HCT116 (cell line): ENCODE measurements around the gene NOTO. TPM values are rescaled to one million over a fixed set of nuclear protein-coding genes. Genes with fewer than 3 reads are reported as not detected.

ENCODE experiments used
- ATAC-seq: fragments of 200-7000 bp; cut with Tn5 transposase; 2 replicates; pipeline ENCODE4 v1.9.1; 2020; ENCODE audit warnings: mild to moderate bottlenecking, moderate library complexity
- BruUV-seq: library from RNA; stranded (reverse); fragments of 400-500 nt; replicated peaks from 2 replicates; lab custom pipeline; 2021; lab: Mats Ljungman, UMichigan
- CTCF ChIA-PET: fragments of 300-600 bp; sonication (Branson Sonifier 250); formaldehyde crosslinking; loops from one replicate; lab custom pipeline; 2021; ENCODE audit warnings: antibody characterized with exemption; lab: Charles Lee
- POLR2A ChIA-PET: fragments of 300-600, 350-600 bp; sonication (Branson Sonifier 250); formaldehyde crosslinking; loops from one replicate; lab custom pipeline; 2021; ENCODE audit warnings: antibody characterized with exemption; lab: Charles Lee
- RAD21 ChIA-PET, 2 experiments: fragments of 300-600 bp; sonication (Branson Sonifier 250); formaldehyde crosslinking; loops; one replicate each; lab custom pipeline; 2023; ENCODE audit warnings: low total read pairs in 2 of 2; ENCODE audit not compliant: uncharacterized antibody in 2 of 2, unreplicated experiment in 2 of 2, low non-redundant PET in 1 of 2; lab: Charles Lee
- DNase-seq: peaks from one replicate; pipeline ENCODE4 v3.0.0-alpha.2; 2010; ENCODE audit warnings: low read depth, low spot score
- H2AFZ ChIP-seq: fragments of 200-600 bp; shearing (Covaris generic), sonication (generic); 2 replicates; pipeline ENCODE4 v1.6.1; 2017; ENCODE audit warnings: low read depth, mixed run types, mixed read lengths, antibody characterized with exemption, low read length; ENCODE audit not compliant: poor library complexity, severe bottlenecking
- H3K27ac ChIP-seq: 2 replicates; pipeline ENCODE4 v1.5.1; 2012; ENCODE audit warnings: low read depth, low read length
- H3K27me3 ChIP-seq: fragments of 200-600 bp; sonication (generic); 2 replicates; pipeline ENCODE4 v1.6.1; 2016; ENCODE audit warnings: mixed run types, low read length, mixed read lengths; ENCODE audit not compliant: insufficient read depth
- H3K36me3 ChIP-seq, 2 experiments: fragments of 200-500 bp in 1 of 2; fragments of 200-600 bp in 1 of 2; sonication (Bioruptor generic) in 1 of 2; sonication (generic) in 1 of 2; 2 replicates each; pipeline versions ENCODE4 v1.5.1 to v1.6.1; 2014 to 2016; ENCODE audit warnings: low read length in 2 of 2, inconsistent platforms in 1 of 2, mixed read lengths in 1 of 2, mixed run types in 1 of 2; ENCODE audit not compliant: insufficient read depth in 2 of 2, control insufficient read depth in 1 of 2
- H3K4me1 ChIP-seq, 2 experiments: fragments of 200-600 bp in 1 of 2; sonication (generic) in 1 of 2; 2 replicates each; pipeline versions ENCODE4 v1.5.1 to v1.6.1; 2012 to 2017; ENCODE audit warnings: low read length in 2 of 2, inconsistent platforms in 1 of 2, mild to moderate bottlenecking in 1 of 2, mixed read lengths in 1 of 2, mixed run types in 1 of 2, moderate library complexity in 1 of 2; ENCODE audit not compliant: insufficient read depth in 2 of 2, control insufficient read depth in 1 of 2
- H3K4me2 ChIP-seq: fragments of 200-600 bp; sonication (generic); 2 replicates; pipeline ENCODE4 v1.6.1; 2017; ENCODE audit warnings: mixed run types, low read length, mixed read lengths
- H3K4me3 ChIP-seq, 2 experiments: fragments of 200-600 bp in 1 of 2; sonication (generic) in 1 of 2; replicated peaks in 1 of 2; 2 replicates each; pipeline ENCODE4 v1.5.1; 2011 to 2016; ENCODE audit warnings: low read length in 2 of 2, control low read depth in 1 of 2, low read depth in 1 of 2, mild to moderate bottlenecking in 1 of 2, mixed read lengths in 1 of 2, mixed run types in 1 of 2
- H3K79me2 ChIP-seq: fragments of 200-600 bp; sonication (generic); 2 replicates; pipeline ENCODE4 v1.6.1; 2017; ENCODE audit warnings: mild to moderate bottlenecking, mixed run types, low read length, moderate library complexity, mixed read lengths; ENCODE audit not compliant: insufficient read depth
- H3K9ac ChIP-seq: fragments of 200-600 bp; sonication (generic); 2 replicates; pipeline ENCODE4 v1.6.1; 2016; ENCODE audit warnings: low read length, mixed read lengths
- H3K9me2 ChIP-seq: fragments of 200-600 bp; sonication (generic), shearing (Covaris generic); 2 replicates; pipeline ENCODE4 v1.6.1; 2017; ENCODE audit warnings: mixed run types, mild to moderate bottlenecking, moderate library complexity; ENCODE audit not compliant: insufficient read depth
- H3K9me3 ChIP-seq, 2 experiments: fragments of 200-500 bp in 1 of 2; fragments of 200-600 bp in 1 of 2; sonication (Bioruptor generic) in 1 of 2; sonication (generic) in 1 of 2; 2 replicates each; pipeline ENCODE4 v1.6.1; 2014 to 2017; ENCODE audit warnings: low read length in 2 of 2, mixed read lengths in 2 of 2, inconsistent platforms in 1 of 2, low read depth in 1 of 2, mild to moderate bottlenecking in 1 of 2, mixed run types in 1 of 2, moderate library complexity in 1 of 2; ENCODE audit not compliant: control insufficient read depth in 1 of 2, insufficient read depth in 1 of 2
- H4K20me1 ChIP-seq: fragments of 200-600 bp; sonication (generic), shearing (Covaris generic); 2 replicates; pipeline ENCODE4 v1.6.1; 2017; ENCODE audit warnings: mixed run types, mild to moderate bottlenecking, moderate library complexity; ENCODE audit not compliant: insufficient read depth
- EGR1 ChIP-seq: IDR thresholded peaks from 2 replicates; pipeline ENCODE4 v1.6.1; 2012; ENCODE audit warnings: low read depth
- ELF1 ChIP-seq: IDR thresholded peaks from 2 replicates; pipeline ENCODE4 v1.6.1; 2012; ENCODE audit warnings: low read depth, borderline replicate concordance
- EZH2 ChIP-seq: fragments of 200-600 bp; sonication (generic); IDR thresholded peaks from 2 replicates; pipeline ENCODE4 v1.6.1; 2017; ENCODE audit warnings: antibody characterized with exemption, mixed run types
- EZH2phosphoT487 ChIP-seq: fragments of 200-600 bp; IDR thresholded peaks from 2 replicates; pipeline ENCODE4 v1.6.1; 2018; ENCODE audit warnings: antibody characterized with exemption, borderline replicate concordance
- FOSL1 ChIP-seq: IDR thresholded peaks from 2 replicates; pipeline ENCODE4 v1.6.1; 2012; ENCODE audit warnings: low read depth
- JUND ChIP-seq: IDR thresholded peaks from 2 replicates; pipeline ENCODE4 v1.6.1; 2012
- POLR2AphosphoS5 ChIP-seq: IDR thresholded peaks from 2 replicates; pipeline ENCODE4 v1.6.1; 2011; ENCODE audit warnings: mild to moderate bottlenecking, low read depth, low read length, moderate library complexity
- RAD21 ChIP-seq: IDR thresholded peaks from 2 replicates; pipeline ENCODE4 v1.6.1; 2012; ENCODE audit warnings: low read depth, mild to moderate bottlenecking
- ZFX ChIP-seq: fragments of 450-650 bp; IDR thresholded peaks from 2 replicates; pipeline ENCODE4 v1.6.1; 2017
- ZNF274 ChIP-seq: fragments of 200-500 bp; sonication (Bioruptor generic); IDR thresholded peaks from 2 replicates; pipeline ENCODE4 v1.6.1; 2014; ENCODE audit warnings: mild to moderate bottlenecking, low read depth, low read length, inconsistent platforms
- intact Hi-C: fragments of 100-400 bp; cut with micrococcal nuclease; formaldehyde crosslinking; loops from 2 replicates; pipeline ENCODE4 v1.10.0; 2022
- total RNA-seq: library from RNA; stranded (reverse); gene quantifications from one replicate; pipeline ENCODE4 v1.2.1, GENCODE V29; 2021; ENCODE audit not compliant: unreplicated experiment
- TF ChIP-seq, protein P1 (sequence below): IDR thresholded peaks from 2 replicates; pipeline ENCODE4 v1.6.1; 2012
- TF ChIP-seq, protein P2 (sequence below): IDR thresholded peaks from 2 replicates; pipeline ENCODE4 v1.6.1; 2012
- TF ChIP-seq, protein P3 (sequence below): IDR thresholded peaks from 2 replicates; pipeline ENCODE4 v1.6.1; 2012; ENCODE audit warnings: low read depth
- TF ChIP-seq, protein P4 (sequence below), 3 experiments: fragments of 200-600 bp in 1 of 3; sonication (generic) in 1 of 3; IDR thresholded peaks in 2 of 3; conservative IDR thresholded peaks in 1 of 3; 2 replicates each; pipeline ENCODE4 v1.5.1; 2012 to 2017; ENCODE audit warnings: low read depth in 2 of 3, low read length in 2 of 3, antibody characterized with exemption in 1 of 3, borderline replicate concordance in 1 of 3, control low read depth in 1 of 3, mild to moderate bottlenecking in 1 of 3, mixed read lengths in 1 of 3, mixed run types in 1 of 3, moderate library complexity in 1 of 3; ENCODE audit not compliant: insufficient read depth in 1 of 3

NOTO gene
- total RNA-seq, 1 experiment from 2014 or later = not detected

DNA sequence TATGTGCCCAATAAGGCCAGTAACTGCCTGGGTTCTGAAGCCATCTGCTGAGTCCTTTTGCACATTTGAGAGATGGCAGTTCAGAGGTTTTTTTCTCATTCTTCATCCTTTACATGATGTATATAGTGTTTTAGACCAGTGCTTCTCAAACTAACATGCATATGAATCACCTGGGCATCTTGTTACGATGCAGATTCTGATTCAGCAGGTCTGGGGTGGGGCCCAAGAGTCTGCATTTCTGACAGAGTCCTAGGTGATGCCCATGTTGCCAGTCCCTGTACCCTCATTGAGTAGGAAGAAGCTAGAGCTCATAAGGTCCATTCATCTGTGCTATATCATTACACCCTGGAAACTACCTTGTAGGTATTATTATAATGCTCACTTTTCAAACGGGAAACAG, 15.5 kb downstream of the NOTO start:
- CTCF ChIA-PET = no interaction called here
- Histone ChIP-seq H3K27ac (no peak overlapping the region), H2AFZ (no peak overlapping the region), H3K9me3 (no peaks in the 10 kb centered on the region), H3K9ac (no peak overlapping the region), H3K36me3 (peaks cover 13 to 18% of the 10 kb centered on the region in 2 experiments; a peak in 3 of 4 replicates), H3K4me3 (no peak overlapping the region), H3K27me3 (no peaks in the 10 kb centered on the region), H3K4me2 (no peak overlapping the region), H3K79me2 (peaks cover 50% of the 10 kb centered on the region), H3K4me1 (peaks cover 3 to 34% of the 10 kb centered on the region in 2 experiments; a peak in 3 of 4 replicates), H3K9me2 (no peaks in the 10 kb centered on the region), H4K20me1 (no peaks in the 10 kb centered on the region)
- intact Hi-C loops = no loop called here
- ATAC-seq (no peak), DNase-seq (no peak)
- POLR2A ChIA-PET = no interaction called here
- TF ChIP-seq FOSL1 (no peak), POLR2AphosphoS5 (no peak), EGR1 (no peak), RAD21 (no peak), ELF1 (no peak), EZH2 (no peak), ZFX (no peak), ZNF274 (no peak), EZH2phosphoT487 (no peak), JUND (no peak)
- TF ChIP-seq, protein P1, sequence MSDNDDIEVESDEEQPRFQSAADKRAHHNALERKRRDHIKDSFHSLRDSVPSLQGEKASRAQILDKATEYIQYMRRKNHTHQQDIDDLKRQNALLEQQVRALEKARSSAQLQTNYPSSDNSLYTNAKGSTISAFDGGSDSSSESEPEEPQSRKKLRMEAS = no peak
- TF ChIP-seq, protein P2, sequence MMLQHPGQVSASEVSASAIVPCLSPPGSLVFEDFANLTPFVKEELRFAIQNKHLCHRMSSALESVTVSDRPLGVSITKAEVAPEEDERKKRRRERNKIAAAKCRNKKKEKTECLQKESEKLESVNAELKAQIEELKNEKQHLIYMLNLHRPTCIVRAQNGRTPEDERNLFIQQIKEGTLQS = no peak
- TF ChIP-seq, protein P3, sequence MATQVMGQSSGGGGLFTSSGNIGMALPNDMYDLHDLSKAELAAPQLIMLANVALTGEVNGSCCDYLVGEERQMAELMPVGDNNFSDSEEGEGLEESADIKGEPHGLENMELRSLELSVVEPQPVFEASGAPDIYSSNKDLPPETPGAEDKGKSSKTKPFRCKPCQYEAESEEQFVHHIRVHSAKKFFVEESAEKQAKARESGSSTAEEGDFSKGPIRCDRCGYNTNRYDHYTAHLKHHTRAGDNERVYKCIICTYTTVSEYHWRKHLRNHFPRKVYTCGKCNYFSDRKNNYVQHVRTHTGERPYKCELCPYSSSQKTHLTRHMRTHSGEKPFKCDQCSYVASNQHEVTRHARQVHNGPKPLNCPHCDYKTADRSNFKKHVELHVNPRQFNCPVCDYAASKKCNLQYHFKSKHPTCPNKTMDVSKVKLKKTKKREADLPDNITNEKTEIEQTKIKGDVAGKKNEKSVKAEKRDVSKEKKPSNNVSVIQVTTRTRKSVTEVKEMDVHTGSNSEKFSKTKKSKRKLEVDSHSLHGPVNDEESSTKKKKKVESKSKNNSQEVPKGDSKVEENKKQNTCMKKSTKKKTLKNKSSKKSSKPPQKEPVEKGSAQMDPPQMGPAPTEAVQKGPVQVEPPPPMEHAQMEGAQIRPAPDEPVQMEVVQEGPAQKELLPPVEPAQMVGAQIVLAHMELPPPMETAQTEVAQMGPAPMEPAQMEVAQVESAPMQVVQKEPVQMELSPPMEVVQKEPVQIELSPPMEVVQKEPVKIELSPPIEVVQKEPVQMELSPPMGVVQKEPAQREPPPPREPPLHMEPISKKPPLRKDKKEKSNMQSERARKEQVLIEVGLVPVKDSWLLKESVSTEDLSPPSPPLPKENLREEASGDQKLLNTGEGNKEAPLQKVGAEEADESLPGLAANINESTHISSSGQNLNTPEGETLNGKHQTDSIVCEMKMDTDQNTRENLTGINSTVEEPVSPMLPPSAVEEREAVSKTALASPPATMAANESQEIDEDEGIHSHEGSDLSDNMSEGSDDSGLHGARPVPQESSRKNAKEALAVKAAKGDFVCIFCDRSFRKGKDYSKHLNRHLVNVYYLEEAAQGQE = no peak
- TF ChIP-seq, protein P4, sequence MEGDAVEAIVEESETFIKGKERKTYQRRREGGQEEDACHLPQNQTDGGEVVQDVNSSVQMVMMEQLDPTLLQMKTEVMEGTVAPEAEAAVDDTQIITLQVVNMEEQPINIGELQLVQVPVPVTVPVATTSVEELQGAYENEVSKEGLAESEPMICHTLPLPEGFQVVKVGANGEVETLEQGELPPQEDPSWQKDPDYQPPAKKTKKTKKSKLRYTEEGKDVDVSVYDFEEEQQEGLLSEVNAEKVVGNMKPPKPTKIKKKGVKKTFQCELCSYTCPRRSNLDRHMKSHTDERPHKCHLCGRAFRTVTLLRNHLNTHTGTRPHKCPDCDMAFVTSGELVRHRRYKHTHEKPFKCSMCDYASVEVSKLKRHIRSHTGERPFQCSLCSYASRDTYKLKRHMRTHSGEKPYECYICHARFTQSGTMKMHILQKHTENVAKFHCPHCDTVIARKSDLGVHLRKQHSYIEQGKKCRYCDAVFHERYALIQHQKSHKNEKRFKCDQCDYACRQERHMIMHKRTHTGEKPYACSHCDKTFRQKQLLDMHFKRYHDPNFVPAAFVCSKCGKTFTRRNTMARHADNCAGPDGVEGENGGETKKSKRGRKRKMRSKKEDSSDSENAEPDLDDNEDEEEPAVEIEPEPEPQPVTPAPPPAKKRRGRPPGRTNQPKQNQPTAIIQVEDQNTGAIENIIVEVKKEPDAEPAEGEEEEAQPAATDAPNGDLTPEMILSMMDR (IDR thresholded peaks at IDR 0.05 in 2 of 3, conservative IDR thresholded peaks at IDR 0.05 in 1 of 3; ENCODE audit: borderline replicate concordance in 1 of 3, insufficient read depth in 1 of 3, low read depth in 2 of 3, low read length in 2 of 3) = no peak
- no TSS peak for BruUV-seq
- RAD21 ChIA-PET = no interaction called here
